HG03064 (cell line): Measurements from ENCODE around the gene ME3.
"Not testable (repeated sequence)": the region's sequence is repeated elsewhere in the genome, so short reads cannot be mapped to it uniquely, and the experiment has no call there.

Source experiments
- ATAC-seq: cut with Tn5 transposase; IDR thresholded peaks from one replicate; pipeline ENCODE4 v1.9.1; 2021; ENCODE audit warnings: low read depth; ENCODE audit not compliant: unreplicated experiment

ME3 gene

DNA sequence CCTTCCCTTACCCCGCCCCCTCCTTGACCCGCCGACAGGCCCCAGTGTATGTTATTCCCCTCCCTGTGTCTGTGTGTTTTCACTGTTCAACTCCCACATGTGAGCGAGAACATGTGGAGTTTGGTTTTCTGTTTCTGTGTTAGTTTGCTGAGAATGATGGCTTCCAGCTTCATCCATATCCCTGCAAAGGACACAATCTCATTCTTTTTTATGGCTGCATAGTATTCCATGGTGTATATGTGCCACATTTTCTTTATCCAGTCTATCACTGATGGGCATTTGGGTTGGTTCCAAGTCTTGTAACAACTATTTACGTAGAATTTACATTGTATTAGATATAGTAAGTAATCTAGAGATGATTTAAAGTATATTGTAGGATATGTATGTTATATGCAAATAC, 149.9 kb downstream of the ME3 start:
- not testable (repeated sequence) for ATAC-seq

- ATAC-seq = no peak
These were observed 153.1 kb downstream of the ME3 start for GRCh38 chr11:86519064-86519911.

DNA sequence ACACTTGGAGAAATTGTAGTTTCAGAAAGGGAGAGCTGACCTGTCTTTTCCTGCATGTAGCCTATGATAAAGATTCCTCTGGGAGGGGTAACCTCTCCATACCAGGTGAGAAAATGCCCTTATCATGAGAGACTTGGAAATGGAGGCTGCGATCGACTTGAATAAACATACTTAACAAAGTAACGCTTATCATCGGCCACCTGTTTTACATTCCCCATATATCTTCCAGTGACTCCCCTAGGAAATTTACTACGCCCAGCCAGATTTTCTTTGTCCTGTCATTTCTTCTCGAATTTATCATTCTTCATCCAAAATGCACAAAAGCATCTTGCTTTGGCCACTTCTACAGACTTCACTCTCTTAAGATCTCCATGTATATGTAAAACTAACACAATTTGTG, 154.2 kb downstream of the ME3 start:
- ATAC-seq = no peak

DNA sequence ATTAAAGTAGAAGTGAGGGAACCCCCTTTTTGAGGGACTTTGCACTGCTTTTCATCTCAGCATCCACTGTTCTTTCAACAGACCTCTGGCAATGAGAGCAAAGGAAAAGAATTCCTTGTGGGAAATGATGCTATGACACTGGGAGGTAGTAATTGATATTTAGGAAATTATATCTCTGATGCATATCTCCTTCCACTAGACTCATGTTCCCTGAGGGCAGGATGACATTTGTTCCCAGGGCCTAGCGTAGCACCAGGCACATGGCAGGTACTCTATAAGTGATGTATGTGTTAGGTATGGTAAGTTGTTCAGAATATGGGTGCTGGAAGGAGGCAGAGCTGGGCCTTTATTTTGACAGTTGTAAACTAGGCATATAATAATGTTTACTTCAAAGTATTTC, 154.9 kb downstream of the ME3 start:
- no peak for ATAC-seq

DNA sequence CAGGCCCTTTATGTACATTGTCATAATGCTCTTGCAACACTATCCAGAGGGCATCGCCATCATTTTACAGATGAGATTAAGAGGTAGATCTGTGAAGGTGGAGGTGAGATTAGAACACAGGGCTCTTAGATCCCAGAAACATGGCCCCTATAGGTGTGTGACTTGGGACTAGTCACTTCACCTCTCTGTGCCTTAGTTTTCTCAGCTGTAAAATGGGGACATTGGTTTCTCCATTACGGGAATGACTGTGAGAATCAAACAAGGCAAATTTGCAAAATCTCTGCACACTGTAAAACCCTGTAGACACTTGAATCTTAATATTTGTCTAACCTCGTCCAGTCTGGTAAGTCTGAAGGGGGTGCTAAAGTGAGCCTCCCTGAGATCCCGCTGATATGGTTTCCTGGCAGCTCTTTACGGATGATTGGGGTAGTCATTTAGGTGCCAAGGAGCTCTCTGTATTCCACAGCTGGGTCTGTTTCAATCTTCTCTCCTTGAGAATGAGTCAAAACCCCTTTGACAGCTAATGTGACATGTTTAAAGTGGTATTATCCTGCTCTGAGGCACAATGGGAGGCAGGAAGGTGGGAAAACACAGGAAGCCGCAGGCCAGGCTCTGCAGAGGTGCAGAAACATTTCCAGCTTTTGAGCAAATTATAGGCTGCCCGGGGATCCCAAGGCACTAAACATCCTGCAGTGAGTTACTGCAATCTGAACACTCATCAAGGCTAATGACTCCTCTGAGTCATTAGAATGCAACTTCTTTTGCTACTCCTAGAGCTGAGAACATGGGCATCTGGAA, 156.9 kb downstream of the ME3 start:
- no peak for ATAC-seq

DNA sequence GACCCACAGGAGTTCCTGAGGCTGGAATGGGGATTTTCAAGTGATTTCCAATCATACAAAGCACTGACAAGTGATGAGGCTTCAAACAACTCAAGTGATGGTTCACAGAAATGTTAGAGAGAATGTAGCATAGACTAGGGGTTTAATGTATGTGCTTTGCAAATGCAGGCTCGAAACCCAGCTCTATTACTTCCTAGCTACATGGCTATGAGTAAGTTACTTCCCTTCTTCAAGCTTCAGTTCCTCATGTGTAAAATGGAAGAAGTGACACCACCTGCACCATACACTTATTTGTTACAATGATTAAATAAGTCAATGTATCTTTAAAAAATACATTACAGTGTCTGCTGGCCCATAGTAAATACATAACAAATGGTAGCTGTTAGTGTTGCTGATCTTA, 158.0 kb downstream of the ME3 start:
- no peak for ATAC-seq

DNA sequence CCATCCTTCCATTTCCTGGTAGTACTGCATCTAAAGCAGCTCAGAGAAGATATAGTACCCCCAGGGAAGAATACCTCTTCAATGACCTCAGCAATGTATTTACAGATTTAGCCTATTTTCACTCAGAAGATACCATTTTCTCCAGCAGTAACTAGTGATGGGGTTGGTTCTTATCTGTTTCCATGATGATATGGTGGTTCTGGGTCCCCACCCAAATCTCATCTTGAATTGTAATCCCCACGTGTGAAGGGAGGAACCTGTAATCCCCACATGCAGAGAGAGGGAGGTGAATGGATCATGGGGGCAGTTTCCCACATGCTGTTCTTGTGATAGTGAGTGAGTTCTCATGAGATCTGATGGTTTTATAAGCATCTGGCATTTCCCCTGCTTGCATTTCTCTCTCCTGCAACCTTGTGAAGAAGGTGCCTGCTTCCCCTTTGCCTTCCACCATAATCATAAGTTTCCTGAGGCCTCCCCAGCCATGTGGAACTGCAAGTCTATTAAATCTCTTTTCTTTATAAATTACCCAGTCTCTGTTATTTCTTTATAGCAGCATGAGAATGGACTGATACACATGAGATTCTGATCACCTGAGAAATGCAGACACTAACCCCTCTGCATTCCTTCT, 158.6 kb downstream of the ME3 start:
- no peak for ATAC-seq

GRCh38 chr11:86513138-86513537, 159.3 kb downstream of the ME3 start:
- ATAC-seq = no peak

DNA sequence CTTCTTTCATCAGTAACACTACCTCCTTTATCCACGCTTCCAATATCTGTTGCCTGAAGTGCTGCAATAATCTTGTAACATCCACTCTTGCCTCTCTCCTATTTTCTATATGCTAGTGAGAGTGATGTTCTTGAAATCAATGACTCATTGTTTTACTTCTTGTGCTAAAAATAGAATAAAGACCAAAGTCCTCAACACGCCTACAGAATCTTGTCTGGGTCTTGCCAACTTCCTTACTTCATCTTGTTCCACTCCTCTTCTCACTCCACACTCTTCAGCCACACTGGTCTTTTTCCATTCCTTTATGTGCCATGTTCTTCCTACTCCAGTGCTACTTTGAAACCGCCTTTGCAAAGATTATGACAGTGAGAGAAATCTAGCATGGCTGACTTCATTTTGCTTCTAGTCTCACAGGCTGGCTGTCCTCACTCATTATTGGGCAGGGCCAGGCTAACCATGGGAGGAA, 161.3 kb downstream of the ME3 start:
- ATAC-seq = peak; percentile 73

- ATAC-seq = no peak
These were observed 161.7 kb downstream of the ME3 start for GRCh38 chr11:86510674-86511073.

DNA sequence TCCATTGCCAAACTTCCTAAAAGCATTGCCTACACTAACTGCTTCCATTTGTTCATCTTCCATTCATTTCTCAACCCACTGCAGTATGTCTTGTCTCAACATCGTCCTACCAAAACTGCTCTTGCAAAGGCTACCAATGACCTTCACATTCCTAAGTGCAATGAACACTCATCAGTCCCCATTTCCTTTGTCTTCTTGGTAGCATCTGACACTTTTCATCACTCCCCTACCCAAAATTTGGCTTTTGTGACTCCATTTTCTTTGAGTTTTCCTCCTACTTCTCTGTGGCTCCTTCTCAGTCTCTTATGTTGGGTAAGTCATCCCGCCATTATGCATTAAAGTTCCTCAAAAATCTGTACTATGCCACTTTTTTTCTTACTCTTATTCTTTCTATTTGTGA, 162.3 kb downstream of the ME3 start:
- no peak for ATAC-seq

DNA sequence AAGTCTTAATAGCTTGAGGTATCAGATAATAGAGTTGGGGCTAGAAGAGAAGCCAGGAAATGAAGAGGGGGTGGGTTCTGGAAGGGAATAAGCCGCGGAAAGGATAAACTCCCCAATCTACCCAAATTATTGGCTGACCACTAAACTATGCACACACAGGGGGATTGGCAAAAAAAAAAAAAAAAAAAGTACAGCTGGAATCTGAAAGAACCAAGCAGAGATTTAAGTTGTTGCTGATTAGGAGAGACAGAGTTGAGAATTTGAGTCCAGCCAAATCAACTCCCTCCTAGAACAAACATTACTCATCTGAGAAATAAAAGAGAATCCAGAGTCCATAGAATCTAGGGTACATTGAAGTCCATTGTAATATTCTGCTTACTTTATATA, 162.8 kb downstream of the ME3 start:
- no peak for ATAC-seq

GRCh38 chr11:86508604-86509587, 163.5 kb downstream of the ME3 start:
- no peak for ATAC-seq

DNA sequence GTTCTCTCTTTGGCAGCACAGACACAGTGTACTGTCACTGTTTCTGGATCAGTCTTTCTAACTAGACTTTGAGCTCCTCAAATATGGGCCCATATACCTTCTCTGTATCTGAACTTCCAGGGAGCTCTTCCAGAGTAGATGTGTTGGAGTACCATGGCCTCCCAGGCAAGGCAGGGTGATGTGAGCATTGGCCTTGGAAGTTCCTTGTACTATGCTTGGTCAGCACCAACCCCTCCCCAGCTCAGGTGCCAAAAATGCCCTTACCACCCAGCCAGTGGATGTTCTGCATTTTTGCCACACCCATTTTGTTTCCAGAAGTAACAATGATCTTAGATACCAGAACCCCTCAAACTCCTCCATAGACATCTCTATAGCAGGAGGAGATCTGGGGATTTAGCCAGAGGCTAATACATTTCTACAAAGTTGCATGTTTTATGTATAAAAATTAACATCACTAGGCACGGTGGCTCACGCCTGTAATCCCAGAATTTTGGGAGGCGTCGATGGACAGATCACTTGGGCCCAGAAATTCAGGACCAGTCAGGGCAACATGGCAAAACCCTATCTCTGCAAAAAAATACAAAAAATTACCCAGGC, 165.1 kb downstream of the ME3 start:
- ATAC-seq = no peak

DNA sequence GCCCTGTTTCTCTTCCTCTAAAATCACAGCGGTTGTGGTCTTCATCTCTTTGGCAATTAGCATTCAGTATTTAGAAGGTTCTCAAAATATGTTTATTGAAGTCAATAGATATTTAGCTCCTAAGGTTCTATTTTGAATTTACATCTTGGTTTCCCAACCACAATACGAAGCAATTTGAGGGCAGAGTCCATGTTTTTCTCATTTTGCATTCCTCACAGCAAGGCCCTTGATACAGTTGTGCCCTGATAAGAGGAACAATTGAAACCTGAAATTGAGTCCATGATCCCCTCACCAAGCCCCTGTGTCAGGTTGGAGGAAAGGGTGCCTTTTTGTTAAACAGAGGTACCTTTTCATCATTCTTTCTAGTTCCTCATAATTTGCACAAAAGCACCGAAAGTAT, 166.2 kb downstream of the ME3 start:
- no peak for ATAC-seq

DNA sequence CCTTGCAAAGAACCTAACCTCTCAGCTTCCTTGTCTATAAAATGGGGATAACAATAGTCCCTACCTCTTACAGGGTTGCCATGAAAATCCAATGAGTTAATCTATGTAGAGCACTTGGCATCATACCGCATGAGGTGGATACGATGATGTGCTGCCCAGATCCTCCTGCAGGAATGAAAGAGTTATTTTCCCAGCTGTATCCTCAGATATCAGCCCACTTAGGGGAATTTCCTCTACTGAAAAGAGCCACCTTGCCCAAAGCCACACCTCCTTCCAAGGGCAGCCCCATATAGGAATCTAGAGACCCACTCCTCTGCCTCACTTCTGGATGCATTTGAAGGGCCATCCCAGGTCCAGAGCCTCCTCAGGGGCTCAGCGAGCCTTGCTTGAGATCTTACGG, 169.3 kb downstream of the ME3 start:
- ATAC-seq = no peak

- no peak for ATAC-seq
These were observed 170.2 kb downstream of the ME3 start for GRCh38 chr11:86502137-86502642.

GRCh38 chr11:86500500-86501140, 171.8 kb downstream of the ME3 start:
- ATAC-seq = no peak

- no peak for ATAC-seq
These were observed 172.7 kb downstream of the ME3 start for GRCh38 chr11:86499723-86500129.
